HepG2 (cell line): ENCODE measurements around the gene MRFAP1. TPM values are rescaled to one million over a fixed set of nuclear protein-coding genes. Genes with fewer than 3 reads are reported as not detected.

ENCODE experiments used
- ATAC-seq: fragments of 200-7000 bp; cut with Tn5 transposase; 3 replicates; pipeline ENCODE4 v1.9.1; 2020; ENCODE audit warnings: mild to moderate bottlenecking, moderate library complexity
- BruUV-seq: library from RNA; stranded (reverse); fragments of 400-500 nt; replicated peaks from 2 replicates; lab custom pipeline; 2021; lab: Mats Ljungman, UMichigan
- CTCF ChIA-PET: fragments of 300-600 bp; formaldehyde crosslinking; extraction: SDS; loops from one replicate; lab custom pipeline; 2021; ENCODE audit warnings: low total read pairs, inconsistent platforms, low intra/inter-chr PET ratio; lab: Yijun Ruan, JAX
- POLR2A ChIA-PET: fragments of 350-600 bp; sonication (Branson Sonifier 250); formaldehyde crosslinking; loops from one replicate; lab custom pipeline; 2020; ENCODE audit warnings: antibody characterized with exemption, inconsistent platforms; lab: Yijun Ruan, JAX
- DNase-seq: peaks from one replicate; pipeline ENCODE4 v3.0.0-alpha.2; 2015; ENCODE audit warnings: low spot score
- FAIRE-seq: peaks from 3 replicates; lab custom pipeline; 2011; peaks lifted over from hg19 to GRCh38; lab: Jason Lieb, UNC
- H2AFZ ChIP-seq: one replicate; pipeline ENCODE4 v1.6.1; 2011; ENCODE audit warnings: low read length, inconsistent platforms
- H3K27ac ChIP-seq: fragments of 300-600 bp; 3 replicates; pipeline ENCODE4 v1.8.0; 2011; ENCODE audit warnings: mixed run types, mild to moderate bottlenecking, mixed read lengths, low read length, inconsistent platforms; ENCODE audit not compliant: insufficient read depth; ENCODE audit errors: extremely low read length
- H3K27me3 ChIP-seq, 2 experiments: fragments of 200-600 bp in 1 of 2; 2 replicates in 1 of 2; 3 replicates in 1 of 2; pipeline versions ENCODE4 v1.6.0 to v1.8.0; 2011; ENCODE audit warnings: low read length in 2 of 2, mild to moderate bottlenecking in 2 of 2, moderate library complexity in 2 of 2, inconsistent platforms in 1 of 2; ENCODE audit not compliant: insufficient read depth in 2 of 2, control insufficient read depth in 1 of 2
- H3K36me3 ChIP-seq, 2 experiments: fragments of 200-600 bp in 1 of 2; replicated peaks in 1 of 2; 2 replicates in 1 of 2; 3 replicates in 1 of 2; pipeline versions ENCODE4 v1.5.1 to v1.8.0; 2011; ENCODE audit warnings: low read length in 2 of 2, inconsistent platforms in 1 of 2; ENCODE audit not compliant: insufficient read depth in 2 of 2, control insufficient read depth in 1 of 2
- H3K4me1 ChIP-seq: 2 replicates; pipeline ENCODE4 v1.5.1; 2012; ENCODE audit warnings: low read length, inconsistent platforms; ENCODE audit not compliant: insufficient read depth
- H3K4me2 ChIP-seq: 2 replicates; pipeline ENCODE4 v1.6.0; 2011; ENCODE audit warnings: low read depth, low read length, inconsistent platforms
- H3K4me3 ChIP-seq, 3 experiments: fragments of 200-600 bp in 1 of 3; sonication (generic), shearing (Covaris generic) in 1 of 3; replicated peaks in 1 of 3; 2 replicates each; pipeline ENCODE4 v1.5.1; 2011 to 2016; ENCODE audit warnings: low read length in 3 of 3, inconsistent platforms in 2 of 3, low read depth in 2 of 3, mild to moderate bottlenecking in 2 of 3, control low read depth in 1 of 3, mixed read lengths in 1 of 3; ENCODE audit not compliant: insufficient read depth in 1 of 3
- H3K79me2 ChIP-seq: one replicate; pipeline ENCODE4 v1.6.1; 2011; ENCODE audit warnings: low read length, inconsistent platforms; ENCODE audit not compliant: insufficient read depth
- H3K9ac ChIP-seq: 2 replicates; pipeline ENCODE4 v1.6.0; 2011; ENCODE audit warnings: mild to moderate bottlenecking, low read depth, low read length, inconsistent platforms; ENCODE audit not compliant: insufficient read depth
- H3K9me3 ChIP-seq: 2 replicates; pipeline ENCODE4 v1.5.1; 2012; ENCODE audit warnings: mild to moderate bottlenecking, low read length
- H4K20me1 ChIP-seq: 2 replicates; pipeline ENCODE4 v1.6.0; 2011; ENCODE audit warnings: inconsistent platforms, mild to moderate bottlenecking, low read length, moderate library complexity; ENCODE audit not compliant: insufficient read depth
- BHLHE40 ChIP-seq: IDR thresholded peaks from 2 replicates; pipeline ENCODE4 v1.6.1; 2011; ENCODE audit warnings: low read length, improper control_type of control experiment
- FOSL2 ChIP-seq: sonication (generic); formaldehyde crosslinking; IDR thresholded peaks from 2 replicates; pipeline ENCODE4 v1.4.0; 2020; ENCODE audit warnings: missing genetic modification reagents
- FOXA3 ChIP-seq: IDR thresholded peaks from 2 replicates; pipeline ENCODE4 v1.6.1; 2016; ENCODE audit warnings: missing genetic modification reagents, missing compliant biosample characterization
- FOXK1 ChIP-seq: sonication (generic); formaldehyde crosslinking; IDR thresholded peaks from 2 replicates; pipeline ENCODE4 v1.4.0; 2020; ENCODE audit warnings: low read depth, missing genetic modification reagents, borderline replicate concordance
- GABPB1 ChIP-seq: IDR thresholded peaks from 2 replicates; pipeline ENCODE4 v1.6.1; 2016; ENCODE audit warnings: mild to moderate bottlenecking, missing genetic modification reagents, moderate library complexity, missing compliant biosample characterization
- HDAC2 ChIP-seq: sonication (generic); formaldehyde crosslinking; IDR thresholded peaks from 2 replicates; pipeline ENCODE4 v1.4.0; 2020; ENCODE audit warnings: missing genetic modification reagents
- KDM2A ChIP-seq: sonication (generic); formaldehyde crosslinking; IDR thresholded peaks from 2 replicates; pipeline ENCODE4 v1.4.0; 2020; ENCODE audit warnings: low read depth, missing genetic modification reagents, borderline replicate concordance
- MAX ChIP-seq: IDR thresholded peaks from 2 replicates; pipeline ENCODE4 v1.6.1; 2012; ENCODE audit warnings: inconsistent platforms
- MIER3 ChIP-seq: IDR thresholded peaks from 2 replicates; pipeline ENCODE4 v1.6.1; 2016; ENCODE audit warnings: missing compliant biosample characterization, borderline replicate concordance
- MXD3 ChIP-seq: IDR thresholded peaks from 2 replicates; pipeline ENCODE4 v1.6.1; 2016; ENCODE audit warnings: mild to moderate bottlenecking, missing biosample characterization, missing genetic modification reagents
- MYPOP ChIP-seq: sonication (generic); formaldehyde crosslinking; IDR thresholded peaks from 2 replicates; pipeline ENCODE4 v1.8.1; 2023; ENCODE audit warnings: mild to moderate bottlenecking, moderate library complexity, missing genetic modification reagents
- PBX2 ChIP-seq: IDR thresholded peaks from 2 replicates; pipeline ENCODE4 v1.6.1; 2016; ENCODE audit warnings: control low read depth
- PHF21A ChIP-seq: sonication (generic); formaldehyde crosslinking; IDR thresholded peaks from 2 replicates; pipeline ENCODE4 v1.5.0; 2020; ENCODE audit warnings: mild to moderate bottlenecking, missing genetic modification reagents
- SALL1 ChIP-seq: sonication (generic); formaldehyde crosslinking; IDR thresholded peaks from 2 replicates; pipeline ENCODE4 v1.8.0; 2022; ENCODE audit warnings: mild to moderate bottlenecking, missing genetic modification reagents
- SIN3A ChIP-seq: IDR thresholded peaks from 2 replicates; pipeline ENCODE4 v1.6.1; 2011; ENCODE audit warnings: low read depth, mild to moderate bottlenecking, control low read depth, low read length, borderline replicate concordance
- SMAD3 ChIP-seq: sonication (generic); formaldehyde crosslinking; IDR thresholded peaks from 2 replicates; pipeline ENCODE4 v1.4.0; 2020; ENCODE audit warnings: missing genetic modification reagents
- STAG1 ChIP-seq: sonication (generic); formaldehyde crosslinking; IDR thresholded peaks from 2 replicates; pipeline ENCODE4 v1.4.0; 2020; ENCODE audit warnings: missing genetic modification reagents
- TEAD3 ChIP-seq: optimal IDR thresholded peaks from 2 replicates; pipeline ENCODE3; 2016; ENCODE audit warnings: borderline replicate concordance
- TGIF2 ChIP-seq: IDR thresholded peaks from 2 replicates; pipeline ENCODE4 v1.6.1; 2016; ENCODE audit warnings: control low read depth, missing compliant biosample characterization
- ZBTB20 ChIP-seq: sonication (generic); formaldehyde crosslinking; IDR thresholded peaks from 2 replicates; pipeline ENCODE4 v1.8.1; 2023; ENCODE audit warnings: missing genetic modification reagents, low read depth, mild to moderate bottlenecking, borderline replicate concordance
- ZEB1 ChIP-seq: IDR thresholded peaks from 2 replicates; pipeline ENCODE4 v1.6.1; 2012; ENCODE audit warnings: mild to moderate bottlenecking, low read depth, inconsistent platforms; ENCODE audit not compliant: insufficient replicate concordance
- ZKSCAN1 ChIP-seq: fragments of 150-350 bp; IDR thresholded peaks from 2 replicates; pipeline ENCODE4 v1.6.1; 2014; ENCODE audit warnings: low read length
- ZNF331 ChIP-seq: sonication (generic); formaldehyde crosslinking; IDR thresholded peaks from 2 replicates; pipeline ENCODE4 v1.4.0; 2020; ENCODE audit warnings: missing genetic modification reagents
- WGBS: methylation state at CpG from one replicate; pipeline ENCODE4 v1.1.6; 2017; ENCODE audit warnings: low lambda C conversion rate; 5-methylcytosine and 5-hydroxymethylcytosine counted together
- in situ Hi-C: cut with HindIII; loops from 2 replicates; pipeline ENCODE4 v1.10.0; 2017; ENCODE audit warnings: low pct_unique_long_range_greater_than_20kb; ENCODE audit not compliant: extremely low pct_ligation_motif_present
- intact Hi-C: fragments of 100-400 bp; cut with micrococcal nuclease; formaldehyde crosslinking; loops from one replicate; pipeline ENCODE4 v1.10.0; 2022; ENCODE audit not compliant: unreplicated experiment
- polyA plus RNA-seq, 8 experiments: library from polyadenylated mRNA; depleted of rRNA in 3 of 8; stranded (reverse) in 7 of 8; unstranded in 1 of 8; fragments of >200 nt; fragmentation: Illumina TruSeq in 4 of 8; extraction: Trizol in 4 of 8; gene quantifications; 2 replicates each; pipeline versions ENCODE4 v1.2.1 to v1.2.3, GENCODE V29; 2011 to 2016; ENCODE audit warnings: low read depth in 4 of 8, missing spikeins in 1 of 8, mixed read lengths in 1 of 8; ENCODE audit not compliant: insufficient read depth in 1 of 8
- total RNA-seq, 5 experiments: library from RNA; depleted of rRNA; stranded (reverse); fragments of >200 nt; fragmentation: Illumina TruSeq; extraction: Trizol; gene quantifications; 2 replicates each; pipeline ENCODE4 v1.2.3, GENCODE V29; 2016; ENCODE audit warnings: low read depth in 1 of 5

The MRFAP1 gene
- total and polyA plus RNA-seq, 2 of the 13 experiments (the other 11 are each of a cell fraction or from before 2014, with no cell fraction given): 112 to 158 TPM

GRCh38 chr4:6647582-6648230 is 7.2 kb downstream of the MRFAP1 start:
- H3K27ac ChIP-seq: no peak overlapping the region
- H2AFZ ChIP-seq: no peak overlapping the region
- no peak overlapping the region for H3K4me2 ChIP-seq
- DNase-seq (peak; percentile 67), FAIRE-seq (peak; percentile 95), ATAC-seq (peak; percentile 96)
- H3K9ac ChIP-seq: no peak overlapping the region
- WGBS: 17% methylated on average over 6 of the region's 6 CpGs
- H3K4me3 ChIP-seq: no peak overlapping the region
- ChIA-PET CTCF (no interaction called here), POLR2A (interaction anchor here (0.7 to 1.0 kb wide), 4 partner anchors 14 to 303 kb away, joined by 3 to 7 read pairs (median 4); a partner anchor contains a TSS)
- H3K27me3 ChIP-seq: no peaks in the 10 kb centered on the region
- in situ Hi-C loops (no loop called here), intact Hi-C loops (no loop called here)
- peaks cover 24% of the 10 kb centered on the region for H3K4me1 ChIP-seq
- peaks cover 0 to 7% of the 10 kb centered on the region in 2 experiments; a peak in 1 of 5 replicates for H3K36me3 ChIP-seq
- H4K20me1 ChIP-seq: no peaks in the 10 kb centered on the region; the same call in 1 of the 2 replicates
- no peaks in the 10 kb centered on the region for H3K9me3 ChIP-seq
- no TSS peak for BruUV-seq
- peaks cover 11% of the 10 kb centered on the region for H3K79me2 ChIP-seq
- TF ChIP-seq SIN3A: peak; percentile 91
- TF ChIP-seq KDM2A (CRISPR knock-in tag): peak; percentile 32; the same call in 1 of the 2 replicates
- peak; percentile 93 for TF ChIP-seq BHLHE40
- TF ChIP-seq MIER3: 0 out of 2 replicates have a peak, but pooled peaks have one; percentile 32
- TF ChIP-seq MAX: 0 out of 2 replicates have a peak, but pooled peaks have one; percentile 45
- TF ChIP-seq SMAD3 (CRISPR knock-in tag): 0 out of 2 replicates have a peak, but pooled peaks have one; percentile 45
- no peak for TF ChIP-seq ZEB1
- TF ChIP-seq ZBTB20 (CRISPR knock-in tag): no peak
- TF ChIP-seq TGIF2: peak; percentile 100
- TF ChIP-seq GABPB1 (CRISPR knock-in tag): peak; percentile 41; the same call in 1 of the 2 replicates
- peak; percentile 52 for TF ChIP-seq SALL1 (CRISPR knock-in tag)
- no peak for TF ChIP-seq MYPOP (CRISPR knock-in tag)
- TF ChIP-seq FOSL2 (CRISPR knock-in tag): peak; percentile 72
- TF ChIP-seq ZNF331: peak; percentile 36; the same call in 1 of the 2 replicates
- TF ChIP-seq HDAC2 (CRISPR knock-in tag): peak; percentile 38; the same call in 1 of the 2 replicates
- no peak for TF ChIP-seq ZKSCAN1
- TF ChIP-seq PHF21A (CRISPR knock-in tag): no peak
- TF ChIP-seq FOXK1 (CRISPR knock-in tag): peak; percentile 69; the same call in 1 of the 2 replicates
- peak; percentile 40; the same call in 1 of the 2 replicates for TF ChIP-seq FOXA3 (CRISPR knock-in tag)
- TF ChIP-seq MXD3 (CRISPR knock-in tag): 0 out of 2 replicates have a peak, but pooled peaks have one; percentile 24
- peak; percentile 45 for TF ChIP-seq TEAD3
- TF ChIP-seq STAG1 (CRISPR knock-in tag): peak; percentile 29; the same call in 1 of the 2 replicates
- TF ChIP-seq PBX2: peak; percentile 50; the same call in 1 of the 2 replicates
